Upper lobe of left lung (tissue), 4 donors: ENCODE measurements around the gene APOF.

Source experiments
- CTCF ChIP-seq, 6 experiments: fragments of 450-650 bp in 4 of 6; fragments of 200-600 bp in 2 of 6; sonication (generic) in 2 of 6; IDR thresholded peaks; one replicate each; pipeline ENCODE4 v1.5.1; 2016 to 2019; ENCODE audit warnings: antibody characterized with exemption in 6 of 6
- EP300 ChIP-seq, 4 donors: sonication (generic); formaldehyde crosslinking; IDR thresholded peaks; one replicate each; pipeline ENCODE4 v1.5.1; 2017; ENCODE audit warnings: antibody characterized with exemption in 4 of 4, control low read depth in 2 of 4
- POLR2A ChIP-seq, 4 donors: fragments of 450-650 bp; IDR thresholded peaks; one replicate each; pipeline ENCODE4 v1.5.1; 2016 to 2017; ENCODE audit warnings: antibody characterized with exemption in 4 of 4, mild to moderate bottlenecking in 2 of 4

GRCh38 chr12:56358836-56359532, 3.7 kb downstream of the APOF start:
- TF ChIP-seq CTCF (IDR thresholded peaks at IDR 0.05) (no peak), POLR2A (IDR thresholded peaks at IDR 0.05) (peak in 2 of 4 donors; percentile 38 to 54), EP300 (IDR thresholded peaks at IDR 0.05) (no peak)
